GM18505 (cell line): ENCODE measurements around the gene VGF.
"Not testable (repeated sequence)": the region's sequence is repeated elsewhere in the genome, so short reads cannot be mapped to it uniquely, and the experiment has no call there.

ENCODE experiments used
- ATAC-seq: cut with Tn5 transposase; IDR thresholded peaks from one replicate; pipeline ENCODE4 v1.9.1; 2021; ENCODE audit not compliant: unreplicated experiment
- POLR2A ChIP-seq: IDR thresholded peaks from 4 replicates; pipeline ENCODE4 v1.6.1; 2011; ENCODE audit warnings: borderline replicate concordance; ENCODE audit not compliant: insufficient read depth, insufficient read length; ENCODE audit errors: extremely low read depth

The VGF gene

GRCh38 chr7:101129603-101130117, 35.7 kb downstream of the VGF start:
- TF ChIP-seq POLR2A: no peak
- ATAC-seq: no peak

- TF ChIP-seq POLR2A: no peak
- ATAC-seq: no peak
Observed at GRCh38 chr7:101128040-101128834, 37.1 kb downstream of the VGF start.

- no peak for TF ChIP-seq POLR2A
- ATAC-seq: no peak
Observed at GRCh38 chr7:101127460-101128039, 37.8 kb downstream of the VGF start.

- ATAC-seq: peak; percentile 51
- TF ChIP-seq POLR2A: no peak
Observed at GRCh38 chr7:101126651-101127459, 38.5 kb downstream of the VGF start, which contains the start of gene SERPINE1. Gene SERPINE1 (plus strand): TSS chr7:101127104. CDS start chr7:101128394, 1,290 bp downstream.

GRCh38 chr7:101125989-101126650, 39.2 kb downstream of the VGF start:
- TF ChIP-seq POLR2A: no peak
- ATAC-seq: peak; percentile 42

GRCh38 chr7:101124376-101125056, 40.9 kb downstream of the VGF start:
- TF ChIP-seq POLR2A: no peak
- ATAC-seq: no peak

GRCh38 chr7:101123703-101124068, 41.7 kb downstream of the VGF start:
- ATAC-seq: no peak
- no peak for TF ChIP-seq POLR2A

GRCh38 chr7:101122933-101123702, 42.3 kb downstream of the VGF start:
- no peak for ATAC-seq
- TF ChIP-seq POLR2A: no peak

- peak; percentile 51 for TF ChIP-seq POLR2A
- ATAC-seq: no peak
Observed at GRCh38 chr7:101121991-101122932, 43.1 kb downstream of the VGF start.

GRCh38 chr7:101121631-101121990, 43.8 kb downstream of the VGF start:
- ATAC-seq: not testable (repeated sequence)

GRCh38 chr7:101120315-101120714, 45.1 kb downstream of the VGF start:
- ATAC-seq: no peak
- TF ChIP-seq POLR2A: no peak
